Bronchial epithelial cell (primary cell): ENCODE measurements around the gene CPXM1. TPM values are rescaled to one million over a fixed set of nuclear protein-coding genes. Genes with fewer than 3 reads are reported as not detected.
A peak's percentile ranks its signal among the peaks of the same experiment; 100 is the strongest.
"Not testable (repeated sequence)": the region's sequence is repeated elsewhere in the genome, so short reads cannot be mapped to it uniquely, and the experiment has no call there.

Source experiments
- DNase-seq: peaks from one replicate; pipeline ENCODE4 v3.0.0-alpha.2; 2010; ENCODE audit warnings: low read depth
- FAIRE-seq: peaks from 2 replicates; lab custom pipeline; 2011; peaks lifted over from hg19 to GRCh38; lab: Jason Lieb, UNC
- H3K27me3 ChIP-seq: 2 replicates; pipeline ENCODE4 v1.5.1; 2011; ENCODE audit warnings: low read length; ENCODE audit not compliant: control insufficient read depth, insufficient read depth
- H3K36me3 ChIP-seq: 2 replicates; pipeline ENCODE4 v1.5.1; 2011; ENCODE audit warnings: low read length; ENCODE audit not compliant: control insufficient read depth, insufficient read depth
- H3K4me3 ChIP-seq: 2 replicates; pipeline ENCODE4 v1.5.1; 2011; ENCODE audit warnings: mild to moderate bottlenecking, low read depth, low read length, control low read depth
- CTCF ChIP-seq: IDR thresholded peaks from 2 replicates; pipeline ENCODE4 v1.5.1; 2011; ENCODE audit warnings: mild to moderate bottlenecking, moderate library complexity, low read length, control low read depth, inconsistent platforms; ENCODE audit not compliant: insufficient read depth, severe bottlenecking
- total RNA-seq: library from RNA; depleted of rRNA; stranded (reverse); fragments of >200 nt; gene quantifications from 2 replicates; pipeline ENCODE4 v1.2.1, GENCODE V29; 2014

CPXM1 gene
- total RNA-seq, 1 donor from 2014 or later, result not detected

DNA sequence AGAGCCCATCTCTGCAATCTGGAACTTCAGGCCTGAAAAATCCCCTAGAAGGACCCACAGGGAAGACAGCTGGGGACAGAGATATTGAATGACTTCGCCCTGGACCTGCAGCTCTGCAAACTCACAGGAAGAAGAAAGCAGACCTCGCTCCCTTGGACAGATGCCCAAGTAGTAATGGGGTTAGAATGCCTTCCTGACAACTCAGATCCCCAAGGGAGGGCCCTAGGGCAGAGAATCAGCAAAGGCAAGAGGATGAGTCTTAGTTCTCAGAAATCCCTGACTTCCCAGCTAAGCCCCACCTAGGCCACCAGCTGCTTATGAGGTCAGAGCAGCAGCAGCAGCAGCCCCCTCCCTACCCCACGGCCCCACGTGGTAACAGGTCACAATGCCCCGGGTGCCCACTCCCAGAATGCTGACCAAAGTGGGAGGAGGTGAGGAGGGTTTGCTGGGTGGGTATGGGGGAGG lies 14.2 kb upstream of the CPXM1 start, which contains the start of gene C20orf141:
C20orf141 (plus strand) TSS at position 401 of the 465 bp plus-strand sequence. CDS start 198 bp downstream, outside the sequence.
- no peak for FAIRE-seq
- Histone ChIP-seq H3K36me3 (no peaks in the 10 kb centered on the region), H3K27me3 (no peaks in the 10 kb centered on the region), H3K4me3 (no peak within 1 kb of the TSS)
- TF ChIP-seq CTCF, result no peak
- peak; percentile 89 for DNase-seq

DNA sequence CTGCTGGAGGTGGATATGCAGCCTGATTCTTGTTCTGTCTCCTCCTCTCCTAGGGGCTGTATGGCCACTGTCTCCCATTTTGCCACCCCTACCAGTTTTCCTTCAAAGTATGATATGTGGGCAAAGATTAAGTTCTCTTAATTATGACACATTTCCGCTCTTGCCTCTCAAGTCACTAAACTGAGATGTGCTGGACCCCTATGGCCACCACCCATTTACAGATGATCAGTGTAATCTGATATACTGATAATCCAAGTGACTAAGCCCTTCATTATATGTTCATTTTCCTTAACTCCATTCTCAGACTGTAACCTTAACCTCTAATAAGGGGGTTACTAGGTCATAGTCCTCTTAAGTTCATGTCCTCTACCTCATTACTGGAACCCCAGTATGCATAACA lies 13.6 kb upstream of the CPXM1 start:
- Histone ChIP-seq H3K27me3 (no peaks in the 10 kb centered on the region), H3K4me3 (no peak overlapping the region), H3K36me3 (no peaks in the 10 kb centered on the region)
- TF ChIP-seq CTCF, result no peak
- DNase-seq (peak; percentile 22), FAIRE-seq (no peak)

- Histone ChIP-seq H3K36me3 (no peaks in the 10 kb centered on the region), H3K27me3 (no peaks in the 10 kb centered on the region), H3K4me3 (no peak overlapping the region)
- TF ChIP-seq CTCF, result no peak
- FAIRE-seq (no peak), DNase-seq (no peak)
Measured at GRCh38 chr20:2812189-2812588, 11.8 kb upstream of the CPXM1 start.

DNA sequence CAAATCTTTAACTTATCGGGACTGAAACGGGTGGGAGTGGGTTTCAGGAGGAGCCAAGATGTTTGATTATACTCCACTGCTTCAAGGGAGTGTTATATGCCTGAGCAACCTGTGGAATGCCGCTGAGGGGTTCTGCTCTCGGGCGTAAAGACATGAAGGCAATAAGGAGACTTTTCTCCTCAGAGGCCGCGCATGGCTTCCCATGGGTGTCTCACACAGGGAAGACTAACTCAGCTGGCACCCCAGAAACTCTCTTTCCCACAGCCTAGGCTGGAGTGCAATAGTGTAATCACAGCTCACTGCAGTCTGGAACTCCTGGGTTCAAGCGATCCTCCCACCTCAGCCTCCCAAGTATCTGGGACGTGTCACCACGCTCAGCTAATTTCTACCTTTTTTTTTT lies 9.3 kb upstream of the CPXM1 start:
- TF ChIP-seq CTCF, result no peak
- no peak overlapping the region for H3K4me3 ChIP-seq
- DNase-seq, result no peak
- FAIRE-seq, result no peak
- no peaks in the 10 kb centered on the region for H3K36me3 ChIP-seq
- peaks cover 16% of the 10 kb centered on the region for H3K27me3 ChIP-seq

GRCh38 chr20:2807929-2808328 lies 7.5 kb upstream of the CPXM1 start:
- not testable (repeated sequence) for DNase-seq, FAIRE-seq

GRCh38 chr20:2807019-2807418 lies 6.6 kb upstream of the CPXM1 start:
- Histone ChIP-seq H3K27me3 (peaks cover 19% of the 10 kb centered on the region), H3K4me3 (no peak overlapping the region), H3K36me3 (no peaks in the 10 kb centered on the region)
- TF ChIP-seq CTCF, result no peak
- no peak for FAIRE-seq
- no peak for DNase-seq

More at GRCh38 chr20:2807929-2808328, 7.5 kb upstream of the CPXM1 start:
- H3K36me3 ChIP-seq, H3K4me3 ChIP-seq: not testable (repeated sequence)
- H3K27me3 ChIP-seq, result peaks cover 16% of the 10 kb centered on the region
